HEK293 (cell line): ENCODE results near the gene LRRK1.

Source experiments
- EGR2 ChIP-seq: fragments of 450-650 bp; formaldehyde crosslinking; IDR thresholded peaks from 2 replicates; pipeline ENCODE4 v1.5.1; 2016; ENCODE audit warnings: low read depth, missing biosample characterization, missing genetic modification characterization
- SP7 ChIP-seq: fragments of 450-650 bp; formaldehyde crosslinking; IDR thresholded peaks from 2 replicates; pipeline ENCODE4 v1.5.1; 2016; ENCODE audit warnings: missing biosample characterization, missing genetic modification characterization
- TCF7L2 ChIP-seq: IDR thresholded peaks from 2 replicates; pipeline ENCODE4 v1.6.1; 2011; ENCODE audit warnings: low read depth, mild to moderate bottlenecking, inconsistent platforms, low read length, moderate library complexity, borderline replicate concordance
- ZEB2 ChIP-seq: fragments of 450-650 bp; formaldehyde crosslinking; IDR thresholded peaks from 2 replicates; pipeline ENCODE4 v1.5.1; 2016; ENCODE audit warnings: missing biosample characterization, missing genetic modification characterization
- ZIC2 ChIP-seq: fragments of 450-650 bp; formaldehyde crosslinking; IDR thresholded peaks from 2 replicates; pipeline ENCODE4 v1.5.1; 2016; ENCODE audit warnings: missing biosample characterization, missing genetic modification characterization
- ZNF184 ChIP-seq: fragments of 450-650 bp; IDR thresholded peaks from 2 replicates; pipeline ENCODE4 v1.5.1; 2018; ENCODE audit warnings: missing biosample characterization, mild to moderate bottlenecking, missing genetic modification characterization
- ZNF202 ChIP-seq: fragments of 450-650 bp; formaldehyde crosslinking; IDR thresholded peaks from 2 replicates; pipeline ENCODE4 v1.5.1; 2016; ENCODE audit warnings: missing biosample characterization, missing genetic modification characterization, borderline replicate concordance
- ZNF311 ChIP-seq: fragments of 450-650 bp; formaldehyde crosslinking; IDR thresholded peaks from 2 replicates; pipeline ENCODE4 v1.5.1; 2017; ENCODE audit warnings: missing biosample characterization, missing genetic modification characterization, borderline replicate concordance
- ZNF335 ChIP-seq: fragments of 450-650 bp; formaldehyde crosslinking; conservative IDR thresholded peaks from 2 replicates; pipeline ENCODE4 v1.5.1; 2016; ENCODE audit warnings: missing biosample characterization, missing genetic modification characterization
- ZNF561 ChIP-seq: fragments of 450-650 bp; IDR thresholded peaks from 2 replicates; pipeline ENCODE4 v1.5.1; 2018; ENCODE audit warnings: missing biosample characterization, missing genetic modification characterization, borderline replicate concordance
- ZNF768 ChIP-seq: fragments of 450-650 bp; formaldehyde crosslinking; IDR thresholded peaks from 2 replicates; pipeline ENCODE4 v1.5.1; 2018; ENCODE audit warnings: missing biosample characterization, mild to moderate bottlenecking, missing genetic modification characterization
- ZXDB ChIP-seq: fragments of 450-650 bp; formaldehyde crosslinking; IDR thresholded peaks from 2 replicates; pipeline ENCODE4 v1.5.1; 2016; ENCODE audit warnings: missing biosample characterization, missing genetic modification characterization
- TF ChIP-seq, protein P1 (sequence below): fragments of 450-650 bp; formaldehyde crosslinking; IDR thresholded peaks from 2 replicates; pipeline ENCODE4 v1.5.1; 2017; ENCODE audit warnings: missing biosample characterization, missing genetic modification characterization
- TF ChIP-seq, protein P2 (sequence below): sonication (generic); formaldehyde crosslinking; IDR thresholded peaks from 2 replicates; pipeline ENCODE4 v1.8.1; 2022; ENCODE audit warnings: mild to moderate bottlenecking, moderate library complexity, missing genetic modification reagents
- TF ChIP-seq, protein P3 (sequence below): fragments of 450-650 bp; formaldehyde crosslinking; IDR thresholded peaks from 2 replicates; pipeline ENCODE4 v1.5.1; 2016; ENCODE audit warnings: missing biosample characterization, missing genetic modification characterization
- TF ChIP-seq, protein P4 (sequence below): fragments of 450-650 bp; formaldehyde crosslinking; IDR thresholded peaks from 2 replicates; pipeline ENCODE4 v1.5.1; 2016; ENCODE audit warnings: missing biosample characterization, missing genetic modification characterization, borderline replicate concordance
- TF ChIP-seq, protein P5 (sequence below): fragments of 450-650 bp; formaldehyde crosslinking; IDR thresholded peaks from 2 replicates; pipeline ENCODE4 v1.5.1; 2016; ENCODE audit warnings: missing biosample characterization, missing genetic modification characterization
- TF ChIP-seq, protein P6 (sequence below): fragments of 450-650 bp; formaldehyde crosslinking; IDR thresholded peaks from 2 replicates; pipeline ENCODE4 v1.5.1; 2016; ENCODE audit warnings: missing biosample characterization, missing genetic modification characterization

The LRRK1 gene

DNA sequence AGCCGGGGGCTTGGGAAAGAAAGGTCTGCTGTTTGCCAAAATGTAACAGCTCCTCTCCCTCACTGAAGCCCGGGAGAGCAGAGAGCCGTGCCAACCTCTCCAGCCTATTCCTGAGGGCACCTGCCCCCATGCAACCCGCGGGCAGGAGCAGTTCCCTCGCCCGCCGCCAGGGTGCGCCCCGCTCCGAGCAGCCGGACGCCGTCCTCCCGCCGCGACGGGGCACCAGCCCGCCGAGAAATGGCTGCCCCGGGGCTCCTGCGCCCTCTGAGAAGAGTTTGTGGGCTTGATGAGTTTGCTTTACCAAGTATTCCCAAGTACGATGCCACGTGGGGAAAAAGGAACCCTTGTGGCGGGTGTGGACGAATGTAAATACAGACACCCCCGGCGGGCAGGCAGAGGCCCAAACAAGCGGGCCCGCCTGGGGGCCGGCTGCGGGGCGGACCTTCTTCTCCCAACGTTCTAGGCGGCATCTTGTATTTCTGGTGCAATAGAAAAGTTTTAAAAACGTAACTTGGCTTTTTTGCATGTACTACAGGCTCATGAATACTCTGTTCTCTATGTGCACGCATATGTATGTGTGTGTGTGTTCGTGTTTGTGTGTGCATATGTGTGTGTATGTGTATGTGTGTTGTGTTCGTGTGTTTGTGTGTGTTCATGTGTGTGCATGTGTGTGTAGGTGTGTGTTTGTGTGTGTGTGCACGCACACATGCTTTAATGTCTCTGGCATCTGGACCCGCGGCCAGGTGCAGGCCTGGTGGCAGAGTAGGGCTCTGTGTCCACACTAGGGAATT is 169.8 kb downstream of the LRRK1 start (continued):
- TF ChIP-seq ZNF561 (tag by site-specific recombination): peak; percentile 95
- TF ChIP-seq, protein P1, sequence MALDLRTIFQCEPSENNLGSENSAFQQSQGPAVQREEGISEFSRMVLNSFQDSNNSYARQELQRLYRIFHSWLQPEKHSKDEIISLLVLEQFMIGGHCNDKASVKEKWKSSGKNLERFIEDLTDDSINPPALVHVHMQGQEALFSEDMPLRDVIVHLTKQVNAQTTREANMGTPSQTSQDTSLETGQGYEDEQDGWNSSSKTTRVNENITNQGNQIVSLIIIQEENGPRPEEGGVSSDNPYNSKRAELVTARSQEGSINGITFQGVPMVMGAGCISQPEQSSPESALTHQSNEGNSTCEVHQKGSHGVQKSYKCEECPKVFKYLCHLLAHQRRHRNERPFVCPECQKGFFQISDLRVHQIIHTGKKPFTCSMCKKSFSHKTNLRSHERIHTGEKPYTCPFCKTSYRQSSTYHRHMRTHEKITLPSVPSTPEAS: peak; percentile 92
- no peak for TF ChIP-seq ZNF184 (tag by site-specific recombination)
- TF ChIP-seq, protein P2, sequence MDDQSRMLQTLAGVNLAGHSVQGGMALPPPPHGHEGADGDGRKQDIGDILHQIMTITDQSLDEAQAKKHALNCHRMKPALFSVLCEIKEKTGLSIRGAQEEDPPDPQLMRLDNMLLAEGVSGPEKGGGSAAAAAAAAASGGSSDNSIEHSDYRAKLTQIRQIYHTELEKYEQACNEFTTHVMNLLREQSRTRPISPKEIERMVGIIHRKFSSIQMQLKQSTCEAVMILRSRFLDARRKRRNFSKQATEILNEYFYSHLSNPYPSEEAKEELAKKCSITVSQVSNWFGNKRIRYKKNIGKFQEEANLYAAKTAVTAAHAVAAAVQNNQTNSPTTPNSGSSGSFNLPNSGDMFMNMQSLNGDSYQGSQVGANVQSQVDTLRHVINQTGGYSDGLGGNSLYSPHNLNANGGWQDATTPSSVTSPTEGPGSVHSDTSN (CRISPR knock-in tag): 0 out of 2 replicates have a peak, but pooled peaks have one; percentile 58
- TF ChIP-seq TCF7L2: no peak
- TF ChIP-seq, protein P3, sequence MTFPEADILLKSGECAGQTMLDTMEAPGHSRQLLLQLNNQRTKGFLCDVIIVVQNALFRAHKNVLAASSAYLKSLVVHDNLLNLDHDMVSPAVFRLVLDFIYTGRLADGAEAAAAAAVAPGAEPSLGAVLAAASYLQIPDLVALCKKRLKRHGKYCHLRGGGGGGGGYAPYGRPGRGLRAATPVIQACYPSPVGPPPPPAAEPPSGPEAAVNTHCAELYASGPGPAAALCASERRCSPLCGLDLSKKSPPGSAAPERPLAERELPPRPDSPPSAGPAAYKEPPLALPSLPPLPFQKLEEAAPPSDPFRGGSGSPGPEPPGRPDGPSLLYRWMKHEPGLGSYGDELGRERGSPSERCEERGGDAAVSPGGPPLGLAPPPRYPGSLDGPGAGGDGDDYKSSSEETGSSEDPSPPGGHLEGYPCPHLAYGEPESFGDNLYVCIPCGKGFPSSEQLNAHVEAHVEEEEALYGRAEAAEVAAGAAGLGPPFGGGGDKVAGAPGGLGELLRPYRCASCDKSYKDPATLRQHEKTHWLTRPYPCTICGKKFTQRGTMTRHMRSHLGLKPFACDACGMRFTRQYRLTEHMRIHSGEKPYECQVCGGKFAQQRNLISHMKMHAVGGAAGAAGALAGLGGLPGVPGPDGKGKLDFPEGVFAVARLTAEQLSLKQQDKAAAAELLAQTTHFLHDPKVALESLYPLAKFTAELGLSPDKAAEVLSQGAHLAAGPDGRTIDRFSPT (tag by site-specific recombination): peak; percentile 92
- peak; percentile 31; the same call in 1 of the 2 replicates for TF ChIP-seq SP7 (tag by site-specific recombination)
- TF ChIP-seq ZNF311: no peak
- TF ChIP-seq, protein P4, sequence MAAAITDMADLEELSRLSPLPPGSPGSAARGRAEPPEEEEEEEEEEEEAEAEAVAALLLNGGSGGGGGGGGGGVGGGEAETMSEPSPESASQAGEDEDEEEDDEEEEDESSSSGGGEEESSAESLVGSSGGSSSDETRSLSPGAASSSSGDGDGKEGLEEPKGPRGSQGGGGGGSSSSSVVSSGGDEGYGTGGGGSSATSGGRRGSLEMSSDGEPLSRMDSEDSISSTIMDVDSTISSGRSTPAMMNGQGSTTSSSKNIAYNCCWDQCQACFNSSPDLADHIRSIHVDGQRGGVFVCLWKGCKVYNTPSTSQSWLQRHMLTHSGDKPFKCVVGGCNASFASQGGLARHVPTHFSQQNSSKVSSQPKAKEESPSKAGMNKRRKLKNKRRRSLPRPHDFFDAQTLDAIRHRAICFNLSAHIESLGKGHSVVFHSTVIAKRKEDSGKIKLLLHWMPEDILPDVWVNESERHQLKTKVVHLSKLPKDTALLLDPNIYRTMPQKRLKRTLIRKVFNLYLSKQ (tag by site-specific recombination): no peak
- peak; percentile 65 for TF ChIP-seq ZIC2
- 0 out of 2 replicates have a peak, but pooled peaks have one; percentile 35 for TF ChIP-seq ZEB2 (tag by site-specific recombination)
- no peak for TF ChIP-seq ZNF768 (tag by site-specific recombination)
- TF ChIP-seq, protein P5, sequence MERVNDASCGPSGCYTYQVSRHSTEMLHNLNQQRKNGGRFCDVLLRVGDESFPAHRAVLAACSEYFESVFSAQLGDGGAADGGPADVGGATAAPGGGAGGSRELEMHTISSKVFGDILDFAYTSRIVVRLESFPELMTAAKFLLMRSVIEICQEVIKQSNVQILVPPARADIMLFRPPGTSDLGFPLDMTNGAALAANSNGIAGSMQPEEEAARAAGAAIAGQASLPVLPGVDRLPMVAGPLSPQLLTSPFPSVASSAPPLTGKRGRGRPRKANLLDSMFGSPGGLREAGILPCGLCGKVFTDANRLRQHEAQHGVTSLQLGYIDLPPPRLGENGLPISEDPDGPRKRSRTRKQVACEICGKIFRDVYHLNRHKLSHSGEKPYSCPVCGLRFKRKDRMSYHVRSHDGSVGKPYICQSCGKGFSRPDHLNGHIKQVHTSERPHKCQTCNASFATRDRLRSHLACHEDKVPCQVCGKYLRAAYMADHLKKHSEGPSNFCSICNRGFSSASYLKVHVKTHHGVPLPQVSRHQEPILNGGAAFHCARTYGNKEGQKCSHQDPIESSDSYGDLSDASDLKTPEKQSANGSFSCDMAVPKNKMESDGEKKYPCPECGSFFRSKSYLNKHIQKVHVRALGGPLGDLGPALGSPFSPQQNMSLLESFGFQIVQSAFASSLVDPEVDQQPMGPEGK (tag by site-specific recombination): peak; percentile 49
- no peak for TF ChIP-seq EGR2
- TF ChIP-seq, protein P6, sequence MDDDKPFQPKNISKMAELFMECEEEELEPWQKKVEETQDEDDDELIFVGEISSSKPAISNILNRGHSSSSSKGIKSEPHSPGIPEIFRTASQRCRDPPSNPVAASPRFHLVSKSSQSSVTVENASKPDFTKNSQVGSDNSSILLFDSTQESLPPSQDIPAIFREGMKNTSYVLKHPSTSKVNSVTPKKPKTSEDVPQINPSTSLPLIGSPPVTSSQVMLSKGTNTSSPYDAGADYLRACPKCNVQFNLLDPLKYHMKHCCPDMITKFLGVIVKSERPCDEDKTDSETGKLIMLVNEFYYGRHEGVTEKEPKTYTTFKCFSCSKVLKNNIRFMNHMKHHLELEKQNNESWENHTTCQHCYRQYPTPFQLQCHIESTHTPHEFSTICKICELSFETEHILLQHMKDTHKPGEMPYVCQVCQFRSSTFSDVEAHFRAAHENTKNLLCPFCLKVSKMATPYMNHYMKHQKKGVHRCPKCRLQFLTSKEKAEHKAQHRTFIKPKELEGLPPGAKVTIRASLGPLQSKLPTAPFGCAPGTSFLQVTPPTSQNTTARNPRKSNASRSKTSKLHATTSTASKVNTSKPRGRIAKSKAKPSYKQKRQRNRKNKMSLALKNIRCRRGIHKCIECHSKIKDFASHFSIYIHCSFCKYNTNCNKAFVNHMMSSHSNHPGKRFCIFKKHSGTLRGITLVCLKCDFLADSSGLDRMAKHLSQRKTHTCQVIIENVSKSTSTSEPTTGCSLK (tag by site-specific recombination): no peak
- TF ChIP-seq ZNF202 (tag by site-specific recombination): no peak
- peak; percentile 31; the same call in 1 of the 2 replicates for TF ChIP-seq ZXDB (tag by site-specific recombination)
- peak; percentile 83 for TF ChIP-seq ZNF335 (tag by site-specific recombination)
- TF ChIP-seq, all 188 proteins: peak for 18
